Upper lobe of right lung (tissue), 1 donor: Measurements from ENCODE around the gene HOXB5. TPM values are rescaled to one million over a fixed set of nuclear protein-coding genes. Genes with fewer than 3 reads are reported as not detected.
A peak's percentile ranks its signal among the peaks of the same experiment; 100 is the strongest.

Experiments
- ATAC-seq: fragments of 200-7000 bp; cut with Tn5 transposase; one replicate; pipeline ENCODE4 v1.9.1; 2020; ENCODE audit warnings: mild to moderate bottlenecking, moderate library complexity
- DNase-seq: peaks from one replicate; pipeline ENCODE4 v3.0.0-alpha.2; 2020
- H3K27ac ChIP-seq: fragments of 200-600 bp; one replicate; pipeline ENCODE4 v1.8.0; 2022
- H3K27me3 ChIP-seq: fragments of 200-600 bp; one replicate; pipeline ENCODE4 v1.8.0; 2022; ENCODE audit warnings: mild to moderate bottlenecking
- H3K36me3 ChIP-seq: fragments of 200-600 bp; one replicate; pipeline ENCODE4 v1.8.0; 2022
- H3K4me1 ChIP-seq: fragments of 200-600 bp; one replicate; pipeline ENCODE4 v1.8.0; 2022
- H3K4me3 ChIP-seq: fragments of 200-600 bp; one replicate; pipeline ENCODE4 v1.8.0; 2022; ENCODE audit warnings: mild to moderate bottlenecking
- H3K9me3 ChIP-seq: fragments of 200-600 bp; one replicate; pipeline ENCODE4 v1.8.0; 2022
- CTCF ChIP-seq: fragments of 200-600 bp; IDR thresholded peaks from one replicate; pipeline ENCODE4 v1.8.0; 2022; ENCODE audit warnings: antibody characterized with exemption
- intact Hi-C: fragments of 100-400 bp; cut with DNase I; formaldehyde crosslinking; loops from one replicate; pipeline ENCODE4 v1.11.0; 2022
- total RNA-seq: library from RNA; stranded (reverse); fragmentation: NEBNext Ultra II Directional; extraction: Animal tissue kit (Norgen Biotek cat#: 25700); gene quantifications from one replicate; pipeline ENCODE4 v1.2.1, GENCODE V29; 2021
- donor health status: DM: no; HTN: yes; CAD: no; lungs with severe emphysema.

Gene HOXB5
- total RNA-seq, 1 donor from 2014 or later = 4.4 TPM

GRCh38 chr17:48588528-48588927 lies 5.1 kb downstream of the HOXB5 start:
- no peak for DNase-seq
- Histone ChIP-seq H3K27ac (peak overlapping the region; percentile 85), H3K27me3 (peaks cover 67% of the 10 kb centered on the region), H3K36me3 (no peaks in the 10 kb centered on the region), H3K4me3 (peak overlapping the region; percentile 55), H3K9me3 (no peaks in the 10 kb centered on the region), H3K4me1 (peaks cover 41% of the 10 kb centered on the region)
- TF ChIP-seq CTCF = no peak
- intact Hi-C loops = no loop called here
- no peak for ATAC-seq

- intact Hi-C loops = no loop called here
- DNase-seq = peak; percentile 23
- Histone ChIP-seq H3K9me3 (no peaks in the 10 kb centered on the region), H3K27me3 (peaks cover 67% of the 10 kb centered on the region), H3K36me3 (no peaks in the 10 kb centered on the region), H3K27ac (peak overlapping the region; percentile 85), H3K4me1 (peaks cover 37% of the 10 kb centered on the region), H3K4me3 (peak overlapping the region; percentile 55)
- TF ChIP-seq CTCF = no peak
- no peak for ATAC-seq
Measured at GRCh38 chr17:48588074-48588415, 5.5 kb downstream of the HOXB5 start.

- DNase-seq = peak; percentile 25
- H3K4me3 ChIP-seq = peak overlapping the region; percentile 55
- intact Hi-C loops = no loop called here
- no peak for ATAC-seq
- H3K27ac ChIP-seq = peak overlapping the region; percentile 85
- H3K9me3 ChIP-seq = no peaks in the 10 kb centered on the region
- TF ChIP-seq CTCF = no peak
- H3K4me1 ChIP-seq = peaks cover 32% of the 10 kb centered on the region
- peaks cover 67% of the 10 kb centered on the region for H3K27me3 ChIP-seq
- H3K36me3 ChIP-seq = no peaks in the 10 kb centered on the region
Measured at GRCh38 chr17:48587276-48588073, 6.1 kb downstream of the HOXB5 start.

- DNase-seq = no peak
- no peaks in the 10 kb centered on the region for H3K9me3 ChIP-seq
- no peaks in the 10 kb centered on the region for H3K36me3 ChIP-seq
- peak overlapping the region; percentile 85 for H3K27ac ChIP-seq
- intact Hi-C loops = no loop called here
- no peak for ATAC-seq
- peak overlapping the region; percentile 55 for H3K4me3 ChIP-seq
- peaks cover 29% of the 10 kb centered on the region for H3K4me1 ChIP-seq
- no peak for TF ChIP-seq CTCF
- peaks cover 67% of the 10 kb centered on the region for H3K27me3 ChIP-seq
Measured at GRCh38 chr17:48586355-48587258, 7.0 kb downstream of the HOXB5 start.

GRCh38 chr17:48584223-48584741 lies 9.3 kb downstream of the HOXB5 start:
- no peak for TF ChIP-seq CTCF
- H3K4me1 ChIP-seq = peaks cover 33% of the 10 kb centered on the region
- intact Hi-C loops = no loop called here
- DNase-seq (no peak), ATAC-seq (no peak)
- H3K4me3 ChIP-seq = no peak overlapping the region
- H3K36me3 ChIP-seq = no peaks in the 10 kb centered on the region
- H3K27me3 ChIP-seq = peaks cover 73% of the 10 kb centered on the region
- H3K27ac ChIP-seq = no peak overlapping the region
- H3K9me3 ChIP-seq = no peaks in the 10 kb centered on the region
